ENCODE measurements around the gene SLC9A2. TPM values are rescaled to one million over a fixed set of nuclear protein-coding genes. Genes with fewer than 3 reads are reported as not detected.

SLC9A2 gene
- total RNA-seq, 2 experiments from 2014 or later, result 0.04 to 0.07 TPM

DNA sequence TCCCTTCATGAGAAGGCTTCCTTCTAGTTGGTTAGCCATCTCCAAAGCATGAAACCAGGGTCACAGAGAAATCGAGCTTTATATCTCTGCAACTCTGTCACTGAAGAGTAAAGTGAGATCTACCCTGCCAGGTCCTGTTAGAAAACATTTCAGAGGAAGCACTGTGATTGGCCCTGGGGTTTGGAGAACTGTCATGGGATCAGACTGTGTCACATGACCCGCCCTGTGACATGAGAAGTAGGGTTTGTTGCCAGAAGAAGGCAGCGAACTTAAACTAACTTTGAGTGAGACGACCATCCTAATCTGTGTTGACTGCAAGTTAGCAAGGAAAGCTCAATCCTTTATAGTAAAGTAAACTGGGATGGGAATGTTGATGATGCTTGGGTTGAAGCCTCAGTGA lies 55.5 kb downstream of the SLC9A2 start:
- ChIA-PET POLR2A (no interaction called here), CTCF (no interaction called here)
- H3K27me3 Mint-ChIP-seq, result no peaks in the 10 kb centered on the region
- no peaks in the 10 kb centered on the region for H3K9me3 Mint-ChIP-seq (ENCODE audit: low read depth)
- H3K36me3 Mint-ChIP-seq (ENCODE audit: low read depth), result no peaks in the 10 kb centered on the region
- H3K4me1 Mint-ChIP-seq, result peaks cover 4% of the 10 kb centered on the region
- intact Hi-C loops (cut with DNase I, micrococcal nuclease), result no loop called here
- H3K27ac Mint-ChIP-seq, result no peak overlapping the region
- DNase-seq (no peak), ATAC-seq (no peak)
- no peak overlapping the region for H3K4me3 Mint-ChIP-seq

DNA sequence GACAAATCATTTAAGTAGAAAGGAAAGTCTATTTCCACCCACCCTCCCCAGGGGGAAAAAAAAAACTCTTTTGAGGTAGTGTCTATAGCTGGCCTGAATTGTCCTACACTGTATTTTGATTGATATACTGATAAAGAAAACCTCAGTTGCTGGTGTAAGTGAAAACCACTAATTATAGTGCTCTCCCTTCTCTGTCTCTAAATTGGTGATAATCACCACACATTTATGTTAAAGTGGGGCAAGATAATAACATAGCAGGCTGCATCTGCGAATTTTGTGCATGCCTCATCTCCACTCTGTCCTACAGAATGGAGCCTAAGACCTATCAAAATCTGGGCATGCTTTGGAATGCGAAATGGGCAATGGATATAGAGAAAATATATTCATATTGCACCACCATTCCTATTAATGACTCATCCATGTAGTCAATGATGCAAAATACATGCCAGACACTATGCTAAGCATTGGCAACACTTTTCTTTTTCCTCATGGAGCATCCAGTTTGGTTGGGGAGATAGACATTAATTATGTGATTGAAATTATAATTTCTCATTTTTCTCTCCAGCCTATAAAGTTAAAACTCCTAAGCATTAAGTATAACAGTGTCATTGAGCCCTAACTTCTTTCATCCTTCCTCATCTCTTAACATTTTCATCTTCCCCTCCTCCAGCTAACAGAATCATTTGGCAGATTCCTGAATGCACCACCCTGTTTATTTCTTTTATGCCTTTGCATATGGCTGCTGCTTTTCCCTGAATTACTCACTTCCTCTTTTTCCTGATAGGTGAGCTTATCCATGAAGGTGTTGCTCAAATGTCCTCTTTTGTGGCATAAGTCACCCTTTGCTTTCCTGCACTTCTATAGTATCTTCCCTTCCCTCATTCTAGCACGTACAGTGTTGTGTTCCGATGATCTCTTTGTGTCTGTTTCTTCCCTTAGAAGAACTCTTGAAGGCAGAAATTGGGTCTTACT lies 58.2 kb downstream of the SLC9A2 start:
- Mint-ChIP-seq H3K4me1 (no peaks in the 10 kb centered on the region), H3K4me3 (no peak overlapping the region), H3K9me3 (ENCODE audit: low read depth) (no peaks in the 10 kb centered on the region), H3K27me3 (no peaks in the 10 kb centered on the region), H3K27ac (no peak overlapping the region), H3K36me3 (ENCODE audit: low read depth) (no peaks in the 10 kb centered on the region)
- no peak for DNase-seq
- ATAC-seq, result no peak
- ChIA-PET POLR2A (no interaction called here), CTCF (interaction anchor here (0.6 to 1.9 kb wide), 5 partner anchors 10 to 62 kb away, joined by 3 to 5 read pairs (median 3); no protein-coding TSS in a partner anchor)
- intact Hi-C loops (cut with DNase I, micrococcal nuclease), result no loop called here

DNA sequence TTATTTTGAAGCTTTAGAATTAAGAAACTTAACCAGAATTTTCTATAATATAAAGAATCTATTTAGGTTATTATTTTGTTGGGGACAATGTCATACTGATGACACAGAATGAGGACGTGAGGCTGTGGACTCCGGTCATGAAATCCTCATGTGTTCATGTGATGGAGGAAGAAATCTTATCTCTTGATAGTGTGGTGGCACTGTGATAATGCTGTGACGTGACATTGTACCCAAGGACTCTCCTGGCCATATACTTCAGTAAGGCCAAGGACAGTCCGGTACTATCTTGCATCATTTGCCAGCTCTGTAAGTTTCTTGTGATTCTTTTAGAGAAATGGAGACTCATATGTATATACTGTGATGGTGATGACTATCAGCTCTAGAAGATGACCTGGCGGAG lies 59.1 kb downstream of the SLC9A2 start:
- H3K27ac Mint-ChIP-seq, result no peak overlapping the region
- POLR2A ChIA-PET, result no interaction called here
- DNase-seq (no peak), ATAC-seq (peak; percentile 39)
- H3K4me3 Mint-ChIP-seq, result no peak overlapping the region
- no peaks in the 10 kb centered on the region for H3K9me3 Mint-ChIP-seq (ENCODE audit: low read depth)
- intact Hi-C loops (cut with DNase I, micrococcal nuclease), result no loop called here
- no peaks in the 10 kb centered on the region for H3K27me3 Mint-ChIP-seq
- H3K4me1 Mint-ChIP-seq, result no peaks in the 10 kb centered on the region
- H3K36me3 Mint-ChIP-seq (ENCODE audit: low read depth), result no peaks in the 10 kb centered on the region
- CTCF ChIA-PET, result interaction anchor here (0.6 to 1.9 kb wide), 6 partner anchors 9 to 320 kb away, joined by 3 to 5 read pairs (median 4); no protein-coding TSS in a partner anchor

DNA sequence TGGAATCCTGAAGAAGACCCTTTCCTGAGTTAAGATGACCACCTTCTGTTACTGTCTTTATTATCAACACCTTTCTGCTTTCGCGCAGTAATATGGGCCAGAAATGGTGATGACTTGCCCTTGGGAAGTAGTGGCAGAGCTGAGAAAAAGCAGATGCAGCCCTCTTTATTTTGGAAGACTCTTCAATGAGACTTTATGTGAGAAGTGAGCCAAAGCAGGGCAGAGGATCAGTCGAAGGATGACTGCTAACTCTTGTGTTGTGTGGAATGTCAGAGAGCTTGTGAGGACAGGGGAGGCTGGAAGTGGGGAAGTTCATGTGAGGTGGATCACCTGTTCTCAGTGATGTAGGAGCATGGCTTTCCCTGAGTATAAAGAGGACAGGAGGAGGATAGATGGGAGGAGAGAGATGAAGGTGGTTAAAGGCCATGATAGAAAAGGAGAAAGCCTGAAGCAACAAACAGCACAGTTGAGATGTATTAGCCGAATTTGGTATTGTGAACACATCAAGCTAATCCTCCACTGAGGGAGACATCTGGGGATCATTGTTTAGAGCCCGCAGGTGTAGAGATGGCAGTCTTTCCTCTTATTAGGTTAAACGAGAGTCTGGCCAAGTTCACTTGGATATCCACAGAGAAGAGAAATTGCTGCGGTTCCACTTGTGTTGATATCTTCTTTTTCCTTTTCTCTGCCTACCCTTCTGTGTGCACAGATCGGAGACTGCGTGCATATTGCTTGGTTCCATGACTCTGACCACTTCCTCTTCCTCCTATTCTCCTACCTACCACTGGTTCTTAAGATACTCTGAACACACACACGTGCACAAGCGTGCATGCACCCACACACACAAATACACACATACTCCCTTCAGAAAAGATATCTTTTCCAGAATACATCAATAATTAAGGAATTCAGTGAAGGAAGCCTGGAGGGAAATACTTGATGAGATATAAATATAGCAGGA lies 67.4 kb downstream of the SLC9A2 start:
- H3K27ac Mint-ChIP-seq, result no peak overlapping the region
- peak; percentile 88 for ATAC-seq
- no peak overlapping the region for H3K4me3 Mint-ChIP-seq
- ChIA-PET CTCF (no interaction called here), POLR2A (no interaction called here)
- H3K27me3 Mint-ChIP-seq, result no peaks in the 10 kb centered on the region
- DNase-seq, result peak; percentile 18
- intact Hi-C loops (cut with DNase I, micrococcal nuclease), result no loop called here
- no peaks in the 10 kb centered on the region for H3K9me3 Mint-ChIP-seq (ENCODE audit: low read depth)
- H3K4me1 Mint-ChIP-seq, result peaks cover 8% of the 10 kb centered on the region
- no peaks in the 10 kb centered on the region for H3K36me3 Mint-ChIP-seq (ENCODE audit: low read depth)

DNA sequence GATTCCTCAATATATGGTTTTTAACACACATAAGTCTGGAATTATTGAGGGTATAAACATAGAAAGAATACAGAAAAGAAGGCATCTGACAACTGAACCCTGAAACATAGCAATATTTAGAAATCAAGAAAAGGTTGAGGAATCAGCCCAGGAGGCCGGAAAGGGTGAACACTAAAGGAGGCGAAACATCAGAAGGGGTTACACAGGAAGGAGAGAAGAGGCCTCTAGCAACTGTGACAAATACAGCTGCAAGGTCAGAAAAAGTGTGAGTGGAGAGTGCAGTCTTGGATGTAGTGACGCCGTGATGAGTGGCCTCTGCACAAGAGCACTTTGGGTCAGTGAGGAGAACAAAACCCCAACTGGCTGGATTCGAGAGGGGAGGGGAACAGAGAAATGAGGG lies 70.7 kb downstream of the SLC9A2 start:
- Mint-ChIP-seq H3K4me1 (peaks cover 8% of the 10 kb centered on the region), H3K27me3 (no peaks in the 10 kb centered on the region), H3K27ac (no peak overlapping the region), H3K36me3 (ENCODE audit: low read depth) (no peaks in the 10 kb centered on the region), H3K9me3 (ENCODE audit: low read depth) (no peaks in the 10 kb centered on the region), H3K4me3 (no peak overlapping the region)
- intact Hi-C loops (cut with DNase I, micrococcal nuclease), result no loop called here
- peak; percentile 43 for ATAC-seq
- DNase-seq, result no peak
- ChIA-PET CTCF (no interaction called here), POLR2A (no interaction called here)

DNA sequence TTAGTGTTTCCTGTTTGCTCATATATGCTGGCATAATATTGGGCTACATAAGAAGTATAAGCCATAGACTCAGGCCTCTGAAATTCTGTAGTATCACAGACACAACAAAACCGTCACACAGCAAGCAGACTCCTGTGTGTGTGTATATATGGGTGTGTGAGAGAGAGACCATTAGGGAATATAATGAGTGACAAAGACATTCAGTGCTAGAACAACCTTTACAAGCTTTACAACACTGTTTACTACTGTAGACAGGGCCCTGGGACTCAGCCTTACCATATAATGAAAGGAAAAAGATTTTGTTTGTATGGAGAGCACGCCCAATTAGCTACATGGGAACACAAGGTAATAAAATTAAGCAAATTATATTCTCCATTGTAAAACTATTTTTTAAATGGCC lies 77.1 kb downstream of the SLC9A2 start:
- Mint-ChIP-seq H3K27me3 (no peaks in the 10 kb centered on the region), H3K4me1 (no peaks in the 10 kb centered on the region), H3K9me3 (ENCODE audit: low read depth) (no peaks in the 10 kb centered on the region), H3K27ac (no peak overlapping the region), H3K4me3 (no peak overlapping the region), H3K36me3 (ENCODE audit: low read depth) (no peaks in the 10 kb centered on the region)
- no peak for DNase-seq
- POLR2A ChIA-PET, result no interaction called here
- intact Hi-C loops (cut with DNase I, micrococcal nuclease), result no loop called here
- no peak for ATAC-seq
- CTCF ChIA-PET, result interaction anchor here (0.7 to 0.8 kb wide), 2 partner anchors 105 to 782 kb away, joined by 3 read pairs; no protein-coding TSS in a partner anchor

DNA sequence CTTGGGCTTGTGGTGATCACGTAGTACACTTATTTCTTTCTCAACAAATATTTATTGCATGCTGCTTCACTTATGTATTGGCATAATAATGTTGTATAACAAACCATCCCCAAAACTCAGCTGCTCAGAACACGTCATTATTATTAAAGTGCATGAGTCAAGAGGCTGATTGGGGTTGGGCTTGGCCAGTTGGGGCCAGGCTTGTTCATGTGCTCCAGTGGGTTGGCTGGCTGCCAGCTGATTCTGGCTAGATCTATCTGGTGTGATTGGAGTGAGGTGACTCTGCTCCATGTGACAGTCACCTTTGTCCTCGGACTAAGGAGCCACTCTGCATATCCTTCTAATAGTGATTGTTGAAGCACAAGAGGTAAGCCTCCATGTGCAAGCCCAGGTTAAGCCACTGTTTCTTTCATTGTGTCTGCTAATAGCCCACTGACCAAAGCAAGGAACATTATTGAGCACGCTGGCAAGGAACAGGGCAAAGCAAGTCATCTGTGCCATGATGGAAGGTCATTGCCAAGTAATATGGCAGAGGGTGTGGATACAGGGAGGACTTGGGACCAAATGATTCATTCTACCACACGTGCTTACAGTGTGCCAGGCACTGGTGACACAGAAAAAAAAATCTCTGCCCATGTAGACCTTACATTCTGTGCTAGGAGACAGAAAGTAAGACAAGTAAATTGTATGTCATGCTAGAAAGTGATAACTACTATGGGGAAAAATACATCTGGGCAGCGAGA lies 79.2 kb downstream of the SLC9A2 start:
- Mint-ChIP-seq H3K9me3 (ENCODE audit: low read depth) (no peaks in the 10 kb centered on the region), H3K4me3 (no peak overlapping the region), H3K36me3 (ENCODE audit: low read depth) (no peaks in the 10 kb centered on the region), H3K27me3 (no peaks in the 10 kb centered on the region), H3K27ac (no peak overlapping the region), H3K4me1 (no peaks in the 10 kb centered on the region)
- intact Hi-C loops (cut with DNase I, micrococcal nuclease), result no loop called here
- ATAC-seq, result no peak
- POLR2A ChIA-PET, result no interaction called here
- CTCF ChIA-PET, result no interaction called here
- DNase-seq, result no peak

DNA sequence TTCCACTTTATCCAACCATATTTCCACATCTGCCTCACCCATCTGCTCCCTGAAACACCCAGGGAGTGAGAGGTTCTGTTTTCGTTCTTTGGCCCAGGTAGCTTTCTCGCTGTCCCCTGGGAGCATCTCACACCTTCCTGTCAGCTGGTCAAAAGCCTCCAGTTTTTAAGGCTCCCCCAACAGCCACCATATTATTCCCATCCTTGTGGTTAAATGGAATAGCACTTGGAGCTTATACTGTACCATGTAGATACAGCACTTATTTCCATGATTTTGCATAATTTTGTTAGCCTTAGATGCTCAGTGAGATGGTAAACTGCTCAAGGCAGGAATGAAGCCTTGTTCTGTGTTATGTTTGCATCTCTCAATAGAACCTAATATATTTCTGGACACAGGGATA lies 84.0 kb downstream of the SLC9A2 start:
- POLR2A ChIA-PET, result no interaction called here

DNA sequence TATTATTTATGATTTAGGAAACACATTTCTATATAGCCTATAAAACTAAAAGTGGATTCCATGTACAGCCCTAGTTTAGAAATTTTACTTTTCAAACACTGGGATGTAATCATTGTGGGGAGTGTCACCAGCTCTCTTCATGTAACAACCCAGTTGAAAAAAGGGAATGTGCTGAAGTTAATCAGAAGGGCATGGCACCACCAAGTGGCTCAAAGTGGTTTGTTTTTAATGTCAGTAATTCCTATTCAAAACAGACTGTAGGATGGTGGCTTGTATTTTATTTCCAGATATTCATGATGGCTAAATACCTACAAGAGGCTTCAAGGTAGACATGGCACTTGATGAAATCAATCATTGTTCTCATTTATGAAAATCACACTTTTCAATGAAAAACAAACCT lies 84.4 kb downstream of the SLC9A2 start:
- H3K27ac Mint-ChIP-seq, result no peak overlapping the region
- intact Hi-C loops (cut with DNase I, micrococcal nuclease), result loop anchor here (1.0 to 10.0 kb wide), 5 partner anchors 87 to 231 kb away; partner anchors contain the start of gene SLC9A4 (in 2 of the 2)
- no peak overlapping the region for H3K4me3 Mint-ChIP-seq
- ATAC-seq (no peak), DNase-seq (peak; percentile 40)
- CTCF ChIA-PET, result interaction anchor here (0.6 to 3.2 kb wide), 8 partner anchors 11 to 821 kb away, joined by 3 to 15 read pairs (median 6); partner anchors contain the start of gene SLC9A4
- peaks cover 4% of the 10 kb centered on the region for H3K27me3 Mint-ChIP-seq
- no peaks in the 10 kb centered on the region for H3K36me3 Mint-ChIP-seq (ENCODE audit: low read depth)
- POLR2A ChIA-PET, result no interaction called here
- no peaks in the 10 kb centered on the region for H3K9me3 Mint-ChIP-seq (ENCODE audit: low read depth)
- no peaks in the 10 kb centered on the region for H3K4me1 Mint-ChIP-seq

More for the DNA sequence above, 84.0 kb downstream of the SLC9A2 start:
- no peak overlapping the region for H3K27ac Mint-ChIP-seq
- no peak for ATAC-seq
- peaks cover 4% of the 10 kb centered on the region for H3K27me3 Mint-ChIP-seq
- no peaks in the 10 kb centered on the region for H3K9me3 Mint-ChIP-seq (ENCODE audit: low read depth)
- CTCF ChIA-PET, result interaction anchor here (0.6 to 3.2 kb wide), 8 partner anchors 11 to 820 kb away, joined by 3 to 15 read pairs (median 6); partner anchors contain the start of gene SLC9A4
- intact Hi-C loops (cut with DNase I, micrococcal nuclease), result loop anchor here (1.0 to 10.0 kb wide), 5 partner anchors 87 to 231 kb away; partner anchors contain the start of gene SLC9A4 (in 2 of the 2)
- no peaks in the 10 kb centered on the region for H3K4me1 Mint-ChIP-seq
- no peak for DNase-seq
- no peaks in the 10 kb centered on the region for H3K36me3 Mint-ChIP-seq (ENCODE audit: low read depth)
- H3K4me3 Mint-ChIP-seq, result no peak overlapping the region

DNA sequence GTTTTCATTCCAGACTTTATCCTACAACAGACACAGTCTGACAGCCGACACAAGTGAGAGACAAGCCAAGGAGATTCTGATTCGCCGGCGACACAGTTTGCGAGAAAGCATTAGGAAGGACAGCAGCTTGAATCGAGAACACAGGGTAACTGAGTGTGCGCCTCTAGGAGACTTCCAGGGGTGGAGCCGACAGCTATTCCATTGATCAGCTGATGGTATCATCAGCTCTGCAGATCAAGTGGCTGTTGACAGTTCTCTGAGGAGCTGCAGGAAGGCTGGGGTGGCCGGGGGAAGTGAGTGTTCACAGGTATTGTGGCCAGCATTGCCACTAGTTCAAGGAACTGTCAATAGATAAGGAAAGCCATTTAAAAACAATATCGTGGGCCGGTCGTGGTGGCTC lies 85.2 kb downstream of the SLC9A2 start:
- no peaks in the 10 kb centered on the region for H3K4me1 Mint-ChIP-seq
- H3K27me3 Mint-ChIP-seq, result peaks cover 4% of the 10 kb centered on the region
- H3K27ac Mint-ChIP-seq, result no peak overlapping the region
- CTCF ChIA-PET, result interaction anchor here (0.6 to 3.2 kb wide), 4 partner anchors 12 to 232 kb away, joined by 3 to 15 read pairs (median 8); partner anchors contain the start of gene SLC9A4
- H3K36me3 Mint-ChIP-seq (ENCODE audit: low read depth), result no peaks in the 10 kb centered on the region
- DNase-seq, result no peak
- no peaks in the 10 kb centered on the region for H3K9me3 Mint-ChIP-seq (ENCODE audit: low read depth)
- POLR2A ChIA-PET, result no interaction called here
- intact Hi-C loops (cut with DNase I, micrococcal nuclease), result loop anchor here in 1 of 2 experiments (5.0 to 10.0 kb wide), 2 partner anchors 180 to 232 kb away; partner anchors contain the start of gene SLC9A4
- no peak overlapping the region for H3K4me3 Mint-ChIP-seq
- no peak for ATAC-seq

All from activated CD4-positive, alpha-beta T cell treated with anti-CD3 and anti-CD28 coated beads for 36 hours (primary cell).